H1 (cell line): ENCODE measurements around the gene GRK5. TPM values are rescaled to one million over a fixed set of nuclear protein-coding genes. Genes with fewer than 3 reads are reported as not detected.
A peak's percentile ranks its signal among the peaks of the same experiment; 100 is the strongest.

Source experiments
- BRCA1 ChIP-seq: IDR thresholded peaks from 2 replicates; pipeline ENCODE4 v1.6.1; 2012; ENCODE audit warnings: low read depth, low read length, improper control_type of control experiment
- CBX8 ChIP-seq: fragments of 300-800, 300-1000 bp; sonication (generic); IDR thresholded peaks from 2 replicates; pipeline ENCODE4 v1.7.1; 2016; ENCODE audit warnings: low read depth, low read length, borderline replicate concordance
- CEBPB ChIP-seq: IDR thresholded peaks from 2 replicates; pipeline ENCODE4 v1.6.1; 2012; ENCODE audit warnings: low read depth, low read length
- CHD1 ChIP-seq: IDR thresholded peaks from 2 replicates; pipeline ENCODE4 v1.6.1; 2012; ENCODE audit warnings: low read depth, low read length, improper control_type of control experiment
- CHD2 ChIP-seq: IDR thresholded peaks from 2 replicates; pipeline ENCODE4 v1.6.1; 2012; ENCODE audit warnings: low read length, improper control_type of control experiment
- GABPA ChIP-seq: IDR thresholded peaks from 2 replicates; pipeline ENCODE4 v1.6.1; 2011; ENCODE audit warnings: mild to moderate bottlenecking, low read length, moderate library complexity, borderline replicate concordance; ENCODE audit not compliant: insufficient read depth
- KDM1A ChIP-seq: fragments of 200-600, 300-600 bp; sonication (generic); IDR thresholded peaks from 2 replicates; pipeline ENCODE4 v1.7.1; 2016; ENCODE audit warnings: mild to moderate bottlenecking, low read length, borderline replicate concordance
- KDM5A ChIP-seq: fragments of 200-600 bp; IDR thresholded peaks from 2 replicates; pipeline ENCODE4 v1.7.1; 2012; ENCODE audit warnings: mild to moderate bottlenecking, low read length, inconsistent platforms, mixed read lengths
- NANOG ChIP-seq: IDR thresholded peaks from 2 replicates; pipeline ENCODE4 v1.6.1; 2011; ENCODE audit warnings: low read length, low read depth, mild to moderate bottlenecking, inconsistent platforms; ENCODE audit not compliant: insufficient read depth, poor library complexity, severe bottlenecking
- NRF1 ChIP-seq: IDR thresholded peaks from 2 replicates; pipeline ENCODE4 v1.6.1; 2011; ENCODE audit warnings: mild to moderate bottlenecking, low read depth, low read length, improper control_type of control experiment
- POLR2AphosphoS5 ChIP-seq: IDR thresholded peaks from 2 replicates; pipeline ENCODE4 v1.6.1; 2011; ENCODE audit warnings: low read depth, low read length
- RFX5 ChIP-seq: IDR thresholded peaks from 2 replicates; pipeline ENCODE4 v1.6.1; 2011; ENCODE audit warnings: low read depth, low read length, improper control_type of control experiment, borderline replicate concordance
- SIX5 ChIP-seq: IDR thresholded peaks from 2 replicates; pipeline ENCODE4 v1.6.1; 2011; ENCODE audit warnings: mild to moderate bottlenecking, low read depth, low read length
- SP4 ChIP-seq: IDR thresholded peaks from 2 replicates; pipeline ENCODE4 v1.6.1; 2012; ENCODE audit warnings: low read length, inconsistent platforms
- SRF ChIP-seq: IDR thresholded peaks from 2 replicates; pipeline ENCODE4 v1.6.1; 2011; ENCODE audit warnings: mild to moderate bottlenecking, low read depth, low read length, moderate library complexity
- SUZ12 ChIP-seq: fragments of 200-600 bp; sonication (generic); IDR thresholded peaks from 2 replicates; pipeline ENCODE4 v1.6.1; 2012; ENCODE audit warnings: mild to moderate bottlenecking, inconsistent platforms, low read length, moderate library complexity, mixed read lengths
- TBP ChIP-seq: IDR thresholded peaks from 2 replicates; pipeline ENCODE4 v1.6.1; 2011; ENCODE audit warnings: low read depth, low read length, improper control_type of control experiment
- TCF12 ChIP-seq: IDR thresholded peaks from 2 replicates; pipeline ENCODE4 v1.6.1; 2011; ENCODE audit warnings: low read depth, mild to moderate bottlenecking, low read length
- polyA plus RNA-seq, 7 experiments: library from polyadenylated mRNA; depleted of rRNA in 3 of 7; stranded (reverse) in 5 of 7; unstranded in 2 of 7; fragments of >200 nt in 5 of 7; fragments of 200-250 nt in 2 of 7; gene quantifications; 1 replicate in 5 of 7; 2 replicates in 1 of 7; 4 replicates in 1 of 7; pipeline versions ENCODE4 v1.2.1 to v1.2.3, GENCODE V29; 2011 to 2013; ENCODE audit warnings: missing spikeins in 2 of 7, mixed read lengths in 2 of 7
- total RNA-seq: library from RNA; stranded (reverse); fragmentation: NEBNext Ultra II Directional; extraction: Animal tissue kit (Norgen Biotek cat#: 25700); gene quantifications from 2 replicates; pipeline ENCODE4 v1.2.1, GENCODE V29; 2021
- TF ChIP-seq, protein P1 (sequence below): IDR thresholded peaks from 2 replicates; pipeline ENCODE4 v1.6.1; 2011; ENCODE audit warnings: low read length, improper control_type of control experiment
- TF ChIP-seq, protein P2 (sequence below), 3 experiments: IDR thresholded peaks; 1 replicate in 2 of 3; 2 replicates in 1 of 3; pipeline versions ENCODE4 v1.5.1 to v1.6.1; 2011; ENCODE audit warnings: low read length in 3 of 3, mild to moderate bottlenecking in 3 of 3, inconsistent platforms in 2 of 3, low read depth in 1 of 3, moderate library complexity in 1 of 3; ENCODE audit not compliant: insufficient read depth in 1 of 3; ENCODE audit errors: control extremely low read depth in 1 of 3
- TF ChIP-seq, protein P3 (sequence below): IDR thresholded peaks from 2 replicates; pipeline ENCODE4 v1.6.1; 2012; ENCODE audit warnings: inconsistent platforms

The GRK5 gene
- total and polyA plus RNA-seq, 2 of the 8 experiments (the other 6 are each of a cell fraction or from before 2014, with no cell fraction given): 0.54 to 2.5 TPM

DNA sequence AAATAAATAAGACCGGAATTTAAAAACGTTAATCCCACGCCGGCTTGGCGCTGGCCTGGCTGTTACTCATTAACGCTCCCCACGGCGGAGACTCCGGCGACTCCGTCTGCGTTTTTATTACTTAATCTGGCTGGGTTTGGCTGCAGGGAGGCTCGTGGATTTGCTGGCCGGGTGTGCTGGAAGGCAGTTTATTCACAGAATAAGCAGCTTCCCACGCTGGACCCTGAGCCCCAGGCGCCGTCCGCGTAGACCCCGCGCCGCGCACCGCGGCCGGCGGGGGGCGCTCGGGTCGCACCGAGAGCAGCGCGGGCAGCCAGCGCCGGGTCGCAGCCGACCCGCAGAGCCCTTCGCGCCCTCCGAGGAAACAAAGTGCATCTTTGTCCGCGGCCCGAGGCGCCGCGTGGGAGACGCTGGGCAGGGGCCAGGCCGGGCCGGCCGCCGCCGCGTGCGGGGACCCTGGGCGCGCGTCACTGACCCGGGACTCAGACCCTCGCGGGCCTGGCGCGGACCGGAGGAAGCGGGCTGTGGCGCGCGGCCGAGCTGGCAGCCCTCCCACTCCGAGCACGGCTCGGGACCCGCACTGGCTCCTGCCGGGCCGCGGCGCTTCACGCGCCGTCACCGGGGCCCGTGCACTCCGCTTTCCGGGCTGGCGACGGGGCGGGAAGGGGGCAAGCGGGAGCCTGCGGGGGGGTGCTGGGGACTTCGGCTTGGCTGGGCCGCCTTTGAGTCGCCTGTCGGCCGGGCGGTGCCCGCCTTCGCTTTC is 587 bp upstream of the GRK5 start (continued):
- TF ChIP-seq, protein P1, sequence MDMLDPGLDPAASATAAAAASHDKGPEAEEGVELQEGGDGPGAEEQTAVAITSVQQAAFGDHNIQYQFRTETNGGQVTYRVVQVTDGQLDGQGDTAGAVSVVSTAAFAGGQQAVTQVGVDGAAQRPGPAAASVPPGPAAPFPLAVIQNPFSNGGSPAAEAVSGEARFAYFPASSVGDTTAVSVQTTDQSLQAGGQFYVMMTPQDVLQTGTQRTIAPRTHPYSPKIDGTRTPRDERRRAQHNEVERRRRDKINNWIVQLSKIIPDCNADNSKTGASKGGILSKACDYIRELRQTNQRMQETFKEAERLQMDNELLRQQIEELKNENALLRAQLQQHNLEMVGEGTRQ: no peak
- TF ChIP-seq SUZ12 (no peak), SIX5 (no peak), CBX8 (no peak), CHD1 (no peak), SRF (no peak), BRCA1 (no peak), SP4 (no peak), TCF12 (no peak), KDM5A (no peak), KDM1A (no peak), NANOG (no peak), NRF1 (no peak), GABPA (0 out of 2 replicates have a peak, but pooled peaks have one; percentile 20), CHD2 (no peak), CEBPB (no peak), RFX5 (no peak), TBP (peak; percentile 34; the same call in 1 of the 2 replicates), POLR2AphosphoS5 (no peak; the same call in 1 of the 2 replicates)
- TF ChIP-seq, protein P2, sequence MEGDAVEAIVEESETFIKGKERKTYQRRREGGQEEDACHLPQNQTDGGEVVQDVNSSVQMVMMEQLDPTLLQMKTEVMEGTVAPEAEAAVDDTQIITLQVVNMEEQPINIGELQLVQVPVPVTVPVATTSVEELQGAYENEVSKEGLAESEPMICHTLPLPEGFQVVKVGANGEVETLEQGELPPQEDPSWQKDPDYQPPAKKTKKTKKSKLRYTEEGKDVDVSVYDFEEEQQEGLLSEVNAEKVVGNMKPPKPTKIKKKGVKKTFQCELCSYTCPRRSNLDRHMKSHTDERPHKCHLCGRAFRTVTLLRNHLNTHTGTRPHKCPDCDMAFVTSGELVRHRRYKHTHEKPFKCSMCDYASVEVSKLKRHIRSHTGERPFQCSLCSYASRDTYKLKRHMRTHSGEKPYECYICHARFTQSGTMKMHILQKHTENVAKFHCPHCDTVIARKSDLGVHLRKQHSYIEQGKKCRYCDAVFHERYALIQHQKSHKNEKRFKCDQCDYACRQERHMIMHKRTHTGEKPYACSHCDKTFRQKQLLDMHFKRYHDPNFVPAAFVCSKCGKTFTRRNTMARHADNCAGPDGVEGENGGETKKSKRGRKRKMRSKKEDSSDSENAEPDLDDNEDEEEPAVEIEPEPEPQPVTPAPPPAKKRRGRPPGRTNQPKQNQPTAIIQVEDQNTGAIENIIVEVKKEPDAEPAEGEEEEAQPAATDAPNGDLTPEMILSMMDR (IDR thresholded peaks at IDR 0.05; ENCODE audit: control extremely low read depth in 1 of 3, insufficient read depth in 1 of 3, low read depth in 1 of 3, low read length in 3 of 3): peak; percentile 73 to 85 (median 82)
- TF ChIP-seq, protein P3, sequence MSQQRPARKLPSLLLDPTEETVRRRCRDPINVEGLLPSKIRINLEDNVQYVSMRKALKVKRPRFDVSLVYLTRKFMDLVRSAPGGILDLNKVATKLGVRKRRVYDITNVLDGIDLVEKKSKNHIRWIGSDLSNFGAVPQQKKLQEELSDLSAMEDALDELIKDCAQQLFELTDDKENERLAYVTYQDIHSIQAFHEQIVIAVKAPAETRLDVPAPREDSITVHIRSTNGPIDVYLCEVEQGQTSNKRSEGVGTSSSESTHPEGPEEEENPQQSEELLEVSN: no peak
